G401 (cell line): Measurements from ENCODE around the gene TNMD. TPM values are rescaled to one million over a fixed set of nuclear protein-coding genes. Genes with fewer than 3 reads are reported as not detected.

ENCODE experiments used
- DNase-seq: peaks from one replicate; pipeline ENCODE4 v3.0.0-alpha.2; 2015; ENCODE audit warnings: low spot score
- in situ Hi-C: cut with HindIII; loops from 2 replicates; pipeline ENCODE4 v1.10.0; 2016; ENCODE audit warnings: low sequenced_read_pairs, mixed read lengths
- total RNA-seq: library from RNA; depleted of rRNA; stranded (reverse); fragments of >200 nt; shearing (Covaris generic); gene quantifications from 2 replicates; pipeline ENCODE4 v1.2.3, GENCODE V29; 2014; rRNA removed

TNMD gene
- total RNA-seq, 1 experiment from 2014 or later, result not detected

DNA sequence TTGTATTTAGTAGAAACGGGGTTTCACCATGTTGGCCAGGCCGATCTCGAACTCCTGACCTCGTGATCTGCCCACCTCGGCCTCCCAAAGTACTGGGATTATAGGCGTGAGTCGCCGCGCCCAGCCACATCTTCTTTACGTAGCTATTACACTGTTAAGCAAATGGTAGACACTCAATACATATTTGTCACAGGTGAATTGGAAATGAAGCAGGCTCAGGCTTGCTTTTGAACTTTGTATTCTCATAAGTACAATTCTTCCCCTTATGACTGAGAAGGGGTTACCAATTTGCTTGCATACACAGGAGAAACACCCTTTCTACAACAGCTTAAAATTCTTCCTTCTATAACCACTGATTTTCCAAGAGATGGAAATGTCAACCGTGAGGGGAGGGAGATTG lies 58.5 kb downstream of the TNMD start:
- no peak for DNase-seq
- in situ Hi-C loops, result no loop called here

DNA sequence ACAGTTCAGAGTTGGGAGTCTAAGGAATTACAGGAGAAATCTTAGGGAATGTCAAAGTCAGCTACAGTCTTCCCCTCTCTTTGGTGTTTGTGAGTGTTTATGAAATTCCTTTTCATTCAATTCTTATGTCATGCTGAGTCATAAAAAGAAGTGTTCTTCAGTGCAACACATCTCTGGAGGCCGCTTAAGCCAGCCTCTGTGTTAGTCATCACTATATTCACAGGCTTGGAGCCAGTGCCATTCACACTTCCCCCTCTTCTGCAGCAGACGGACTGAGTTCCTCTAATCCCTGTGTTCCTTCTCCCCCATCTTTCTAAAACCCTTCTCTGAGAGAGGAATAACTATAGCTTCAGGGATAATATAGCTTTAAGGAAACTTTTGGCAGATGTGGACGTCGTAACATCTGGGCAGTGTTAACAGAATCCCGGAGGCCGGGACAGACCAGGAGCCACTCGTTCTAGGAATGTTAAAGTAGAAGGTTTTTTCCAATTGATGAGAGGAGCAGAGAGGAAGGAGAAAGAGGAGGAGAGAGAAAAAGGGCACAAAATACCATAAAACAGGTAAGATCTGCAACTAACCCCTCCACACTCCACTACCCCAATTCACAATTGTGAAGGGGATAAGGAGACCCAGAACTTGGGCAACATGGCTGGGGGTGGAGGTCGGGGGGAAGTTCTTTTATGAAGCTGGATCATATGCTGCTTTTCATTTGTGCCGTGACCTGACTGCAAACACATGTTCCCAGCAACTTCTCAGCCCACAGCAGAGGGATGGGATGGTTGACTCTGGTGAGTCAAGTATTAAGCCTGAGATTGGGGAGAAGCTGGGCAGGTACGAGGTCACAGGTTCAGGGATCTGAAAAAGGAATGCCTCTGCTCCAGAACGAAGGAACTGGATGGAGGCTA lies 59.5 kb downstream of the TNMD start, which contains the start of gene SRPX2:
Gene SRPX2, plus strand, starts transcription at position 244 of the 905 bp plus-strand sequence. CDS start 2,124 bp downstream, outside the sequence.
- DNase-seq, result no peak
- in situ Hi-C loops, result no loop called here

DNA sequence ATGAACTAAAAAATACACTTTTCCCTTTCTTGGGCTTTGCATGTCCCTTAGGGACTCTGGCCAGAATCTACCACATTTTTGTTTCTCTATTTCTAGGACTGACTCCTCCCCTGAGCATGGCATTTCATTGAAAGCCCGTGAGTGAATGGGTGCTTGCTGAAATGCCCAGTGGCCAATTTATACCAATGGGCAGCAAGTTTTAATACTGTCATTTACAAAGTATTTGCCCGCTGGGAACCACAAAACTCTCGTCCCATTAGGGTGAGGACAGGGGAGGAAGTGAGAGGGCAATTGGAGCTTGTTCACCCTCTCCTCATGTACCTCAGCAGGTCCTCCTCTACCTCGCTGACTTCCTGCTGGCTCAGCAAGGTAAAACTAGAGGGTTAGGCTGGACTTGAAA lies 60.4 kb downstream of the TNMD start:
- in situ Hi-C loops, result no loop called here
- DNase-seq, result no peak

DNA sequence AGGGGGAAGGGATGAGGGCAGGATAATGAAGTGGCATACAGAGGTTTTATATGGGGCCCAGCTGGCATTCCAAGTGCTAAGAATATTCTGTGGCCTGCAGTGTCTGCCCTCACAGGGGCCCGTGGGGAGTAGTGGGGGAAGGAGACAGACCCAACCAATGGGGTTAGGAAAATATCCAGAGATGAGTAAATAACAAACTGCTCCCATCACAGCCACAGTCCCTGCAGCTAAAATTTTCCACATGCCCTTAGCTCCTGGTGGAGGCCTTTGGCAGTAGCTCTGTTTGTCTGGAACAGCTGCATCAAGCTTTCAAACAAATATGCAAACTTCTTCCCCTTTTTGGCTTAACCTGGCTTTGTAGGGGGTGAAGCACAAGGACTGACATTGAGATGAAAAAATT lies 62.4 kb downstream of the TNMD start:
- DNase-seq, result no peak
- in situ Hi-C loops, result no loop called here

DNA sequence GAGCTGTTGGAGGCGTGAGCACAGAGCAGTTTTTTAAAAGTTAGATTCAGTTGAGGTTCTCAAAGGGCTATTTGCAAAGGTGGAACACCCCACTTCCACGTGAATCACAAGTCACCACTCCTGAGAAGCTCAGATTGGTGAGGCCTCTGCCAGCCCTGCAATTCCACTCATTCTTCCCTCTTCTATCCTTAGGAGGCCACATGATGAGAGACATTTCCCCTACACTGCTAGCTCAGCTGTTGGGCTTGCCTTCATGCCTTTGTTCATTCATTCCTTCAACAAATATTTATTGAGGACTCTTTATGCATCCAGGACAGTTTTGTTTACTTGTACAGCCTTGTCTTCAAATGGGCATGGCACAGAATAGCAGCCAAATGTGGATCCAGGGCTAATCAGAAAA lies 63.0 kb downstream of the TNMD start:
- no peak for DNase-seq
- in situ Hi-C loops, result no loop called here

DNA sequence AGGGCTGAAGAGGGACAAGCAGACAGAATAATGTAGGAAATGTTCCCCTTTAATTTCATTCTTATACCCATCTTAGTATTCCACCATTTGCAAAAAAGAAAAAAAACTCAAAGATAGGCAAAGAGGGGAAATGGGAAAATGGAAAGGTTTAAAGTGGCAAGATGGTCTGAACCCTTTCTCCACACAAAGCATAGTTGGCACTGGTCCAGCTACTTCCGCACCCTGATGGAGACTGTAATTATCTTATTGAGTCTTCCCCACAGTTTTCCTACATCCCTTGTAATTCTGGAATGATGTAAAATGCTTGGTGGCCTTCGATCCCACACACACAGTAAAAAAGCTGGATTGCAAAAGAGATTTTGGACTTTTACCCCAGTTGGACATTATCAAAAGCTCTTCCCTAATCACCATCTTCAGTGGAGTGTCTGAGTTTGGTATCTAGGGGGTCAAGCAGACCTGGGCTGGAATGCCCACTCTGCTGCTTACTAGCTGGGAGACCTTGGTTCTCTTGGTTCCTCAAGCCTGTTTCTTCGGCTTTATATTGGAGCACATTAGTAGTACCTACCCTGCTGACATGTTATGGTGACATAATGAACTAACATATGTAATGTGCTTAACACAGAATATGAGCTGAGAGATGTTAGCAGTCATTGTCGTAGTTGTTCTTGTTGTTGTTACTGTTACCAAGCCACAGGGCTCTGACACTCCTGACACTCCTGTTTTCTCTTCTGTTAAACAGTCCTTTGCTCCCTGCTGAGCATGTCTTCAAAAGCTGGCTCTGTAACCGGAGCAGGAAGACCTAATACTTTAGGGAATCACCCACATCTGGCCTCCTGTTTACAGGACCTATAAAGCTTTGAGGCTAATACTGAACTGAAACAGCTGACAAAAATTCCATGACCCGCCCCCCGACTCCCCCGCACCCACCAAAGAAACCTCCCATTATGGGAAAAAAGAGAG lies 64.0 kb downstream of the TNMD start:
- DNase-seq, result no peak
- in situ Hi-C loops, result no loop called here

Other genes with a start within 250 kb of the TNMD start
- gene PCDH19, start 174.7 kb upstream of the TNMD start, total RNA-seq, result 0.06 and 0.37 TPM in 2 replicates
- 110 and 111 TPM in 2 replicates for gene TSPAN6, start 51.9 kb downstream of the TNMD start, total RNA-seq
- gene SRPX2, start 59.3 kb downstream of the TNMD start, total RNA-seq, result 11.3 and 13.4 TPM in 2 replicates
- gene SYTL4, start 147.2 kb downstream of the TNMD start, total RNA-seq, result 0.37 and 0.86 TPM in 2 replicates
- gene CSTF2, start 235.5 kb downstream of the TNMD start, total RNA-seq, result 31.4 and 46.7 TPM in 2 replicates